GM12878 (cell line): Measurements from ENCODE around the gene RACK1. TPM values are rescaled to one million over a fixed set of nuclear protein-coding genes. Genes with fewer than 3 reads are reported as not detected.
A peak's percentile ranks its signal among the peaks of the same experiment; 100 is the strongest.

ENCODE experiments used
- BCL11A ChIP-seq: IDR thresholded peaks from 2 replicates; pipeline ENCODE4 v1.6.1; 2011; ENCODE audit warnings: low read depth, low read length
- BHLHE40 ChIP-seq, 2 experiments: fragments of 450-650 bp in 1 of 2; IDR thresholded peaks; 2 replicates each; pipeline ENCODE4 v1.6.1; 2011 to 2017; ENCODE audit warnings: low read depth in 2 of 2, borderline replicate concordance in 1 of 2, improper control_type of control experiment in 1 of 2, low read length in 1 of 2, mild to moderate bottlenecking in 1 of 2
- CBFB ChIP-seq: IDR thresholded peaks from 2 replicates; pipeline ENCODE4 v1.6.1; 2016; ENCODE audit warnings: antibody characterized with exemption, low read depth
- EED ChIP-seq: sonication (generic); IDR thresholded peaks from 2 replicates; pipeline ENCODE4 v1.6.1; 2016; ENCODE audit warnings: antibody characterized with exemption, low read depth
- FOXM1 ChIP-seq: IDR thresholded peaks from 2 replicates; pipeline ENCODE4 v1.6.1; 2012; ENCODE audit warnings: low read depth, mild to moderate bottlenecking, inconsistent platforms, low read length, moderate library complexity
- HDAC2 ChIP-seq: fragments of 200-600 bp; sonication (generic); IDR thresholded peaks from 2 replicates; pipeline ENCODE4 v1.6.1; 2017
- HDGF ChIP-seq: fragments of 450-650 bp; IDR thresholded peaks from 2 replicates; pipeline ENCODE4 v1.6.1; 2016; ENCODE audit warnings: antibody characterized with exemption
- JUND ChIP-seq: IDR thresholded peaks from 2 replicates; pipeline ENCODE4 v1.6.1; 2012; ENCODE audit warnings: low read depth, mild to moderate bottlenecking, low read length, improper control_type of control experiment, moderate library complexity
- MXI1 ChIP-seq: fragments of 150-350 bp; IDR thresholded peaks from 2 replicates; pipeline ENCODE4 v1.6.1; 2011; ENCODE audit warnings: low read depth, mild to moderate bottlenecking, inconsistent platforms, low read length, improper control_type of control experiment
- NR2C1 ChIP-seq: fragments of 450-650 bp; IDR thresholded peaks from 2 replicates; pipeline ENCODE4 v1.6.1; 2017; ENCODE audit warnings: antibody characterized with exemption, mild to moderate bottlenecking, moderate library complexity
- POU2F2 ChIP-seq: IDR thresholded peaks from 3 replicates; pipeline ENCODE4 v1.6.1; 2011; ENCODE audit warnings: low read depth, mild to moderate bottlenecking, low read length, borderline replicate concordance
- RBBP5 ChIP-seq: fragments of 200-600 bp; sonication (generic); conservative IDR thresholded peaks from 2 replicates; pipeline ENCODE4 v1.6.1; 2016
- SMAD1 ChIP-seq: fragments of 450-650 bp; IDR thresholded peaks from 2 replicates; pipeline ENCODE4 v1.6.1; 2018; ENCODE audit warnings: mild to moderate bottlenecking, low read depth; ENCODE audit not compliant: partially characterized antibody
- SMARCA5 ChIP-seq: fragments of 450-650 bp; IDR thresholded peaks from 2 replicates; pipeline ENCODE4 v1.6.1; 2017; ENCODE audit warnings: mild to moderate bottlenecking
- SREBF2 ChIP-seq: IDR thresholded peaks from 2 replicates; pipeline ENCODE4 v1.6.1; 2012; ENCODE audit warnings: mild to moderate bottlenecking, low read length
- TARDBP ChIP-seq: IDR thresholded peaks from 2 replicates; pipeline ENCODE4 v1.6.1; 2016; ENCODE audit warnings: borderline replicate concordance
- TCF12 ChIP-seq: IDR thresholded peaks from 2 replicates; pipeline ENCODE4 v1.6.1; 2011; ENCODE audit warnings: low read depth, mild to moderate bottlenecking, low read length
- WRNIP1 ChIP-seq: IDR thresholded peaks from 2 replicates; pipeline ENCODE4 v1.6.1; 2011; ENCODE audit warnings: low read depth, low read length, improper control_type of control experiment, borderline replicate concordance
- ZNF24 ChIP-seq: fragments of 450-650 bp; IDR thresholded peaks from 2 replicates; pipeline ENCODE4 v1.6.1; 2017; ENCODE audit warnings: antibody characterized with exemption, mild to moderate bottlenecking
- ZSCAN29 ChIP-seq: fragments of 450-650 bp; IDR thresholded peaks from 2 replicates; pipeline ENCODE4 v1.6.1; 2017; ENCODE audit warnings: mild to moderate bottlenecking, moderate library complexity
- polyA plus RNA-seq, 11 experiments: library from polyadenylated mRNA; depleted of rRNA in 4 of 11; unstranded in 6 of 11; stranded (reverse) in 5 of 11; fragments of >200 nt; fragmentation: Nextera tagmentation in 4 of 11; fragmentation: Illumina TruSeq in 1 of 11; extraction: Ambion mirVana in 4 of 11; extraction: Trizol in 1 of 11; gene quantifications; 1 replicate in 1 of 11; 2 replicates in 10 of 11; pipeline versions ENCODE4 v1.2.1 to v1.2.3, GENCODE V29; 2011 to 2016; ENCODE audit warnings: inconsistent platforms in 2 of 11, missing spikeins in 2 of 11, low read depth in 1 of 11
- total RNA-seq, 4 experiments: library from RNA; depleted of rRNA in 3 of 4; stranded (reverse); fragments of >200 nt in 3 of 4; fragmentation: Illumina TruSeq in 1 of 4; extraction: Trizol in 1 of 4; gene quantifications; 2 replicates each; pipeline versions ENCODE4 v1.2.1 to v1.2.3, GENCODE V29; 2013 to 2021
- TF ChIP-seq, protein P1 (sequence below): fragments of 150-350 bp; IDR thresholded peaks from 2 replicates; pipeline ENCODE4 v1.6.1; 2016; ENCODE audit warnings: low read depth, low read length
- TF ChIP-seq, protein P2 (sequence below): fragments of 450-650 bp; IDR thresholded peaks from 2 replicates; pipeline ENCODE4 v1.6.1; 2018; ENCODE audit warnings: borderline replicate concordance, mild to moderate bottlenecking; ENCODE audit not compliant: partially characterized antibody
- TF ChIP-seq, protein P3 (sequence below): fragments of 450-650 bp; IDR thresholded peaks from 2 replicates; pipeline ENCODE4 v1.6.1; 2018; ENCODE audit warnings: mild to moderate bottlenecking, low read depth, moderate library complexity; ENCODE audit not compliant: partially characterized antibody

The RACK1 gene
- total and polyA plus RNA-seq, 10 of the 15 experiments (the other 5 are each of a cell fraction or from before 2014, with no cell fraction given), result 1,365 to 6,584 (median 4,167) TPM

DNA sequence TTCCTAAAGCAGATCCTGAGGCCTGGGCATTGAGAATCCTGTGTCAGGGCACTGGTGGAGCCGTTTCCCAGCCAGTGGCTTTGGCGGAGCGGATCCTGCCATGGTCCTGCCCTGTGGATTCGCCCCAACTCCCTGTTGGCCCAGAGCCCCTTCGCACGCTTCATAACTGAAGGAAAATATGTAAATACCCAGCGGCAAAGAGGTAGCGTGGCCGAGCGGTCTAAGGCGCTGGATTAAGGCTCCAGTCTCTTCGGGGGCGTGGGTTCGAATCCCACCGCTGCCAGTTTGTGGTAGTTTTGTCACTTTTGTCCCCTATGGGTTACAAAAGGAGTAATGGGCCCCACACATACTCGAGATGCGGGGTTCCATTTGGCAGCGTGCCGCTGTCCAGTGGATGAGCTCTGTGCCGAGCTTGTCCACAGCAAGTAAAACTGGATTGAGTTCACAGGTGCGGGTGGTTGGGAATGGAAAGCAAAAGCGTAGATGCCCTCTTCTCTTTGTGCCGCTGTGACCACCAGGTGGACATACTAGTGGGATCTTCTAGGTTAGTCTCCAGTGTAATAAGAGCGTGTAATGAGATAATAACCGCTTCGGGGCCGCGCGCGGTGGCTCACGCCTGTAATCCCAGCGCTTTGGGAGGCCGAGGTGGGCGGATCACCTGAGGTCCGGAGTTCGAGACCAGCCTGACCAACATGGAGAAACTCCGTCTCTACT is 56.0 kb downstream of the RACK1 start (continued):
- peak; percentile 88 for TF ChIP-seq SREBF2
- TF ChIP-seq BCL11A, result no peak
- no peak for TF ChIP-seq FOXM1
- peak; percentile 99 for TF ChIP-seq ZNF24
- no peak for TF ChIP-seq HDAC2
- TF ChIP-seq POU2F2, result peak; percentile 92; the same call in 2 of the 3 replicates
- TF ChIP-seq EED, result peak; percentile 72; the same call in 1 of the 2 replicates
- peak; percentile 96 for TF ChIP-seq TARDBP
- TF ChIP-seq, protein P1, sequence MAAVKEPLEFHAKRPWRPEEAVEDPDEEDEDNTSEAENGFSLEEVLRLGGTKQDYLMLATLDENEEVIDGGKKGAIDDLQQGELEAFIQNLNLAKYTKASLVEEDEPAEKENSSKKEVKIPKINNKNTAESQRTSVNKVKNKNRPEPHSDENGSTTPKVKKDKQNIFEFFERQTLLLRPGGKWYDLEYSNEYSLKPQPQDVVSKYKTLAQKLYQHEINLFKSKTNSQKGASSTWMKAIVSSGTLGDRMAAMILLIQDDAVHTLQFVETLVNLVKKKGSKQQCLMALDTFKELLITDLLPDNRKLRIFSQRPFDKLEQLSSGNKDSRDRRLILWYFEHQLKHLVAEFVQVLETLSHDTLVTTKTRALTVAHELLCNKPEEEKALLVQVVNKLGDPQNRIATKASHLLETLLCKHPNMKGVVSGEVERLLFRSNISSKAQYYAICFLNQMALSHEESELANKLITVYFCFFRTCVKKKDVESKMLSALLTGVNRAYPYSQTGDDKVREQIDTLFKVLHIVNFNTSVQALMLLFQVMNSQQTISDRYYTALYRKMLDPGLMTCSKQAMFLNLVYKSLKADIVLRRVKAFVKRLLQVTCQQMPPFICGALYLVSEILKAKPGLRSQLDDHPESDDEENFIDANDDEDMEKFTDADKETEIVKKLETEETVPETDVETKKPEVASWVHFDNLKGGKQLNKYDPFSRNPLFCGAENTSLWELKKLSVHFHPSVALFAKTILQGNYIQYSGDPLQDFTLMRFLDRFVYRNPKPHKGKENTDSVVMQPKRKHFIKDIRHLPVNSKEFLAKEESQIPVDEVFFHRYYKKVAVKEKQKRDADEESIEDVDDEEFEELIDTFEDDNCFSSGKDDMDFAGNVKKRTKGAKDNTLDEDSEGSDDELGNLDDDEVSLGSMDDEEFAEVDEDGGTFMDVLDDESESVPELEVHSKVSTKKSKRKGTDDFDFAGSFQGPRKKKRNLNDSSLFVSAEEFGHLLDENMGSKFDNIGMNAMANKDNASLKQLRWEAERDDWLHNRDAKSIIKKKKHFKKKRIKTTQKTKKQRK, result no peak
- TF ChIP-seq WRNIP1, result no peak
- no peak for TF ChIP-seq NR2C1
- 0 out of 2 replicates have a peak, but pooled peaks have one; percentile 32 for TF ChIP-seq CBFB
- TF ChIP-seq TCF12, result no peak
- TF ChIP-seq MXI1, result no peak
- peak; percentile 93 for TF ChIP-seq ZSCAN29
- TF ChIP-seq SMARCA5, result peak; percentile 94; the same call in 1 of the 2 replicates
- no peak for TF ChIP-seq RBBP5
- TF ChIP-seq JUND, result no peak
- peak in 1 of 2 experiments; percentile 57; a peak in 1 of 4 replicates for TF ChIP-seq BHLHE40 (IDR thresholded peaks at IDR 0.05; ENCODE audit: borderline replicate concordance in 1 of 2, low read depth in 2 of 2, low read length in 1 of 2)
- TF ChIP-seq, protein P2, sequence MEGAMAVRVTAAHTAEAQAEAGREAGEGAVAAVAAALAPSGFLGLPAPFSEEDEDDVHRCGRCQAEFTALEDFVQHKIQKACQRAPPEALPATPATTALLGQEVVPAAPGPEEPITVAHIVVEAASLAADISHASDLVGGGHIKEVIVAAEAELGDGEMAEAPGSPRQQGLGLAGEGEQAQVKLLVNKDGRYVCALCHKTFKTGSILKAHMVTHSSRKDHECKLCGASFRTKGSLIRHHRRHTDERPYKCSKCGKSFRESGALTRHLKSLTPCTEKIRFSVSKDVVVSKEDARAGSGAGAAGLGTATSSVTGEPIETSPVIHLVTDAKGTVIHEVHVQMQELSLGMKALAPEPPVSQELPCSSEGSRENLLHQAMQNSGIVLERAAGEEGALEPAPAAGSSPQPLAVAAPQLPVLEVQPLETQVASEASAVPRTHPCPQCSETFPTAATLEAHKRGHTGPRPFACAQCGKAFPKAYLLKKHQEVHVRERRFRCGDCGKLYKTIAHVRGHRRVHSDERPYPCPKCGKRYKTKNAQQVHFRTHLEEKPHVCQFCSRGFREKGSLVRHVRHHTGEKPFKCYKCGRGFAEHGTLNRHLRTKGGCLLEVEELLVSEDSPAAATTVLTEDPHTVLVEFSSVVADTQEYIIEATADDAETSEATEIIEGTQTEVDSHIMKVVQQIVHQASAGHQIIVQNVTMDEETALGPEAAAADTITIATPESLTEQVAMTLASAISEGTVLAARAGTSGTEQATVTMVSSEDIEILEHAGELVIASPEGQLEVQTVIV, result no peak
- TF ChIP-seq, protein P3, sequence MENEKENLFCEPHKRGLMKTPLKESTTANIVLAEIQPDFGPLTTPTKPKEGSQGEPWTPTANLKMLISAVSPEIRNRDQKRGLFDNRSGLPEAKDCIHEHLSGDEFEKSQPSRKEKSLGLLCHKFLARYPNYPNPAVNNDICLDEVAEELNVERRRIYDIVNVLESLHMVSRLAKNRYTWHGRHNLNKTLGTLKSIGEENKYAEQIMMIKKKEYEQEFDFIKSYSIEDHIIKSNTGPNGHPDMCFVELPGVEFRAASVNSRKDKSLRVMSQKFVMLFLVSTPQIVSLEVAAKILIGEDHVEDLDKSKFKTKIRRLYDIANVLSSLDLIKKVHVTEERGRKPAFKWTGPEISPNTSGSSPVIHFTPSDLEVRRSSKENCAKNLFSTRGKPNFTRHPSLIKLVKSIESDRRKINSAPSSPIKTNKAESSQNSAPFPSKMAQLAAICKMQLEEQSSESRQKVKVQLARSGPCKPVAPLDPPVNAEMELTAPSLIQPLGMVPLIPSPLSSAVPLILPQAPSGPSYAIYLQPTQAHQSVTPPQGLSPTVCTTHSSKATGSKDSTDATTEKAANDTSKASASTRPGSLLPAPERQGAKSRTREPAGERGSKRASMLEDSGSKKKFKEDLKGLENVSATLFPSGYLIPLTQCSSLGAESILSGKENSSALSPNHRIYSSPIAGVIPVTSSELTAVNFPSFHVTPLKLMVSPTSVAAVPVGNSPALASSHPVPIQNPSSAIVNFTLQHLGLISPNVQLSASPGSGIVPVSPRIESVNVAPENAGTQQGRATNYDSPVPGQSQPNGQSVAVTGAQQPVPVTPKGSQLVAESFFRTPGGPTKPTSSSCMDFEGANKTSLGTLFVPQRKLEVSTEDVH, result no peak
- TF ChIP-seq HDGF, result no peak
- TF ChIP-seq SMAD1, result no peak
